ENCODE data around the gene GHR.

GHR gene

DNA sequence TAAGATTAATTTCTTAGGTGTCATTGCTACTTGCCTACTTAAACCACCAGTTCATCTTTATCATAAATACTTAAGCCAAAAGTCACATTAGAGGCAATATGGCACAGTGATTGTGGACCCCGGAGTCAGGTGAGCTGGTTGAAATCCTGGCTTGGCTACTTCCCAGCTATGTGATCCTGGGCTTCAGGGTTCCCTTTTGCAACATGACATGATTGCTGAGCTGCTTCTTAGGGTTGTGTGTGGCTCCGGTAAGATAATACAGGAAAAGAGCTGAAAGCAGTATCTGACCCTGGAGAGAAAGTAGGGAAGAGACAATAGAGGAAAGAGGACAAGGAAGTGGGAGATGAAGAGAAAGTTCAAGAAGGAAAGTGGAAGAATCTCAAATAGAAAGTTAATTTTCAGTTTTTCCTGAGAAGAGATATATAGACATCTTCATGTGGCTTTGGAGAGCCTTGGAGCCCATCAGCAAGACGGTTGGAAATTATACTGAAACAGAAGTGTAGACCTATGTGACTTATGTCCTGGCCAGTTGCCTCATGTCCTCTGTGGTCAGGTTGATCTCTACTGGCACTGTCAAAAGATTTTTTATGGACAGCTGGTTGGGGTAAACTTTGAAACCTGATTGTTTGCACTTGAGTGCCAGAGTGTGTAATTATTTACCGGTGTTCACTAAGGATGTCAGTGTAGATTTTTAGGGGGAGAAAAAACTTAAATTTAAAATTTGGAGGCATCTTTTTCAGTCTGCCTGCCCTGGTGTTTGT, 93.2 kb downstream of the GHR start:
- DNase-seq = no peak
- ATAC-seq = no peak

DNA sequence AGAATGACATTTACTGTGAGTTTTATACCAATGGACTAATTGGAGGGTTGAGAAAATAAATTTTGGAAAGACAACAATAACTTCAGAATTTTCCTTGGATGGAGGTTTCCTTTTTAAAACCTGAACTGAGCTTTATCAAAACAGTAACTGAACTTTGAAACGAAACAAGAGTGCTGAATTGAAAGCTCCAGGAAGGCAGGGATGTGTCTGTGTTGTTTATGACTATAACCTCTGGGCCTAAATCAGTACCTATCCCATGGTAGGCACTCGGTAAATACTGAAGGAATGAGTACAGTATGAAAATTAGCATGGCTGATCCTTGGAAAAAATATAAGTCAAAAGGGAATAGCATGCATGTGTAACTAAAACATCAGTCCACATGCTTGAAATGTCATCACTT, 93.9 kb downstream of the GHR start:
- DNase-seq (no peak), ATAC-seq (no peak)

GRCh38 chr5:42518595-42519221, 95.5 kb downstream of the GHR start:
- DNase-seq (no peak), ATAC-seq (no peak)

DNA sequence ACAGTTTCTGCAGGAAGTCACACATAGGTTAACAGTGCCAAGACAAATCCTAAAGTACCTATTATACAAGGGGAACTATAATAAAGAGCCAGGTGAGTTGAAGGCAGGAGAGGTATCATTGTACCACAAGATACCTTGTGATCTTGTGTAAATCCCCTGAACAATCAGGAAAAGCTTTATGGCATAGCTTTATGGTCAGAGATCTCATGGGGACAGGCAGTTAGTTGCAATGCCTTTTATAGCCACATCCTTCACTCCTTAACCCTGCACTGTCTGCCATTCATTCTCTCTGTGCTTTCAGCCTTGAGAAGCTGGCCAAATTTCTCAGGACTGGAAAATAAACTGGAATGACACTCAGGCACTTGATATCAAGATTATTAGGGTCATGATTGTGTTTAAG, 97.0 kb downstream of the GHR start:
- no peak for ATAC-seq
- no peak for DNase-seq

DNA sequence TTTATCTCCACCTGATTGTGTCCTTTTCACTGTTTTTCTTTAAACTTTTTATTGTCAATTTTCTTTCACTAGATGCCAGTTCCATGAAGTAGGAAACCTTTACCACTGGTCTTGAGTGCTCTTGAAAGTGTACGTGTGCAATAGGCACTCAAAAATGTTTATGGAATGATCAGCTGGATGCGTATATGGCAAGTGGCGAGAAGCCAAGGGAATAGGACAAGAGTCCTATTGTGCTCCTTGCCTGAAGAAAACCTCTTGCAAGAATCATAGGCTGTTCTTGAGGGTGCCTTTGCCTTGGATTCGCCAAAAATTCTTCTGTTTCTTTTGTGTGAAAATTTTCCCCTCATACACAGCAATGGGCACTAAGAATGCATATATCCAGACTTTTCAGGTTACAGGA, 97.7 kb downstream of the GHR start:
- DNase-seq = no peak
- no peak for ATAC-seq

DNA sequence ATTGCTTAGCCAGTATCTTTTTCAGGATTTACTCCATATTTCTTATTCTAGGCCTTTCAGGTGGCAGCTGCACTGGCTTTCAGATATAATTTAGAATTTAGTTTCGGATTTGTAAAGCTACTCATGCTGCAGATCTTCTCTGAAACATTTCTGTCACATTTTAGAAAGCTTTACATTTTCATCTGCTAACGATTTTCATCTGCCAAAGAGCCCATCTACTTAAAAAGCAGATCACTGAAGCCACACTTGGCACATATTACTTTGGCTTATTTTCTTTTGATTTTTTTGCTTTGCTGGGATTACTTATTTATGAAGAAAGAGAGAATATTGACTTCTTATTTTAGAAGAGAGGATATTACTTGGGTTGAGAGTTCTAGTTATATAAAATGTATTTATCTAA, 98.2 kb downstream of the GHR start:
- ATAC-seq = no peak
- no peak for DNase-seq

GRCh38 chr5:42522783-42523182, 99.5 kb downstream of the GHR start:
- no peak for ATAC-seq
- no peak for DNase-seq

GRCh38 chr5:42526179-42526578, 102.9 kb downstream of the GHR start:
- no peak for ATAC-seq
- DNase-seq = no peak

DNA sequence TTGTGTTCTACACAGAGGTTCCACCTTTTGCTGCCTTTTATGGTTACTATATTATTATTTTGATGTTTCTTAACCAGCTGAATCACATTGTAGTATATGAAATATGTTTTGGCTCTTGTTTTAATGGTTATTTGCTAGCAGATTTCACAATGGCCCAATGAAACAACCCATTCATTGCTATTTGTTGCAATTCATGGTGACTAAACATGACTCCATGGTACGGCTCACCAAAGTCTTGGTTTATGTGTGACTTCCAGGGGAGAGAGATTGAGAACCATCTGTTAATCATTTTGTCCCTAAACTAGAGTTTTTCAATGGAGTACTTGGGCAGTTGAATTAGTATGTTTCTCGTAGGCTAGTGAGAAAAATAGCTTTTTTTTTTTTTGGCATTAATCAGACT, 108.4 kb downstream of the GHR start:
- DNase-seq (no peak), ATAC-seq (no peak)

GRCh38 chr5:42542106-42542505, 118.9 kb downstream of the GHR start:
- ATAC-seq (no peak), DNase-seq (no peak)

- no peak for DNase-seq
- no peak for ATAC-seq
These were observed 120.5 kb downstream of the GHR start for GRCh38 chr5:42543774-42544173.

DNA sequence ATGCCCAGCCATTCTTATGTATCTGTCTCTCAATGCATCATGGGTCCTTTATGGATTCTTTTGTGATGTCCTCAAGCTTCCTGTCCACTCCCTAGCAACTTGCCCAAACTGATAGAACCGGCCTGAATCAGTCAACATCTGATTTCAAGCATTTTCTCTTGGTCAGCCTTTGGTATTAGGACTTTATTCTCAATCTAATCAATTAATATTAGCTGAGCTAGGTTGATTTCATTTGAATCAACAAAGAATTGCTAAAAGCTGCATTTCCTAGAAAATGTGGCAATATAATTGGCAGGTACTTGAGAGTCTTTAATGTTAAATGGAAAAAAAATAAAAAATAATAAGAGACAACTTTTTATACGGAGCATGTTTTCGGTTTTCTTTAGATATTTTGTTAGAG, 121.8 kb downstream of the GHR start:
- ATAC-seq (no peak), DNase-seq (no peak)

GRCh38 chr5:42547141-42547540, 123.9 kb downstream of the GHR start:
- no peak for ATAC-seq
- DNase-seq = no peak

DNA sequence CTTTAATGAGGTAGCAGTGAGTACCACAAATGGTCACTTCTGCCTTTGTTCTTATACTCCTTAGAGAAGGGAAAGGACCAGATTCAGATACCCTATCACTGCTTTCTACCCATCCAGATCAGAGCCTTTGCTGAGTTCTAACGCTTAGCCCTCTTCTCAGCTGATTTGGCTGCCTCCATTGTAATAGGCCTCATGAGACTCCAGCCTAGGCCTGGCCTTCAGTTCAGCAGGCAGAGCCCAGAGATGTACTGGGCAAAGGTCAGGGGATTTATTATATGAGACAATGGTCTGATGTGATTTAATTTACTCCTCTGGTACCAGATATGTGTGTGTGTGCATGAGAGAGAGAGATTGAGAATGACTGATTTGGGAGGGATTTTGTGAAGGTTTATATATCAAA, 124.7 kb downstream of the GHR start:
- ATAC-seq = no peak
- no peak for DNase-seq

DNA sequence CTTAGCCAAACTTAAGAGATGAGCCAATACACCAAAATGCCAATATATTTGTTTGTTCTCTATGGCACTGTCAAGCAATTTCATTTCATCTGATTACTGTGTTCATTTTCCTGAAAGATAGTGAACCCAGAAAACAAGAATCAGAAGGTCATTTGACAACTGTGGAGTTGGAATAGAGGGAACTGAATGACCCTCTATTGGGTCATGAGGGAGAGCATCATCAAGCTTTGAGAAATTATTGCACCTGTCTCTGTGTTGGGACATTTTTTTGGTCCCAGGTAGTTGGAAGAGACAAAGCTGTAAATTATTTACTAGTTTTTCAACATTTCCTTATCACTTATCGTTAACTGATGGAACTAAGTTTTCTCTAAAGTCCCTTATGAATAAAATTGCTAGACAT, 129.4 kb downstream of the GHR start:
- no peak for DNase-seq
- no peak for ATAC-seq

- ATAC-seq = no peak
- DNase-seq = no peak
These were observed 130.2 kb downstream of the GHR start for GRCh38 chr5:42553461-42553860.

DNA sequence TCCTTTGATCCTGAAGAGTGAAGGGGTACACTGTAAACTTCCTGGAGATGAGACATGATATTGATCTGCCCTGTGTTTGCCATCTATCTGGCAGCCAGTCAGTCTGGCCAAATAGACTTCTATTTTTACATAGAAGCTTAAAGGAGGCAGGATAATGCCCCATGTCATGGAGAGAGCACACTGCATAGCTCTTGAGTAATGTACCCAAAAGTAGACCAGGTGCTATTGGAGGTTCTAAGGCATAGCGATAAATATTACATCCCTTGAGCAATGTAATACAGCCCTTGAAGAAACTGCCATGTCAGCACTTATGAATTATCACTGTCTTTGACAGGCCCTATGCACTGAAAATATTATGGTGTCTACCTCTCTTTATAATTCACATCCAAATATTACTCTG, 131.8 kb downstream of the GHR start:
- DNase-seq = no peak
- ATAC-seq = no peak

DNA sequence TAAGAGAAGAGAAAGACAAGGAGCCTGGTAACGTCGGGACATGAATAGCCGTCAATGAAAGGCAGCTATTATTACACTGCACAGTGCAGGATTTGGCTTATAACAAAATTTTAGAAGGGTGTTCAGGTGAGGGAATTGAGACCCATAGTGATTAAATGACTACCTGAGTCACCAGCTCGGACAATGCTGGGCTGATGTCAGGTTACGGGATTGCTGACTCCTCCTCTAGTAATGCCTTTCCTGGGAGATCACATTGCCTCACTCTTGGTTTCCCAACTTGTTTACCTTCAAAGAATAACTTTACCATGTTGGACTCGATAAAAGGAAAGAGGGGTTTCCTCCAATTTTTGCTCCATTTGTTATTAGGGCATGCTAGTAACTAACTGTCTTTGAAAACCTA, 132.6 kb downstream of the GHR start:
- ATAC-seq (no peak), DNase-seq (no peak)

DNA sequence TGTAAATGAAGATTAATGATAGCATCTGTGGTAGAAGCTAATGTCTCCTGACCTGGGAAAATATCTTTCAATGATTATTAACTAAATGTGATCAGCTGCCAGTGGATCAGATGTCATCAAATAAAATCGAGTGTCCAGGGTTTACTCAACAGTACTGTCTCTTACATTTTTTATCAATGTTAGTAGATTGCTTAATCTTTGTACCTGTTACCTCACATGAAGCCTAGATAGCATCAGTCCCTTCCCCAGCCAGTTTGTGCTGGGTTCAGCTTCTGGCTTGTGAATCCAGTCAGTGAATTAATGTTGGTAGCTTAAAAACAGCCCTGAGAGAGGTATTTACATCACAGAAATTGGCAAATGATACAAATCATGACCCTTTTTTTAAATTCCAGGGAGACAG, 134.4 kb downstream of the GHR start:
- no peak for DNase-seq
- no peak for ATAC-seq

DNA sequence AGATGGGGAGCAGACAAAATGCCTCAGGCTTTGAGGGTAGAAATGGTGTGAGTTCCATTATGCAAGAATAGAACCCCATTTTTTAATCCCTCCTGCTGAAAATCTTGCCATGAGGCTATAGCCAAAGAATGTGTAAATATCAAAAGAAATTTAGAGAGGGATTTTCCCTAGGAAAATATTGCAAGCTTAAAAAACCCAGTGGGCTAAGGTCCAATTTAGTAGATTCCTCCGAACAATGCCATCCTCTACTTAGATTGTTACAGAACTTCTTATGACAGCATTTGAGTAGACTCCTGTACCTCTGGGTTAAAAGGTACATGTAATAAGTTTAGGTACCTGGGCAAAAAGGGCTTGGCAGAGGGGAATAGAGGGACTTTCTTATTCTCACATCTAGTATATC, 138.4 kb downstream of the GHR start:
- no peak for DNase-seq
- ATAC-seq = no peak

DNA sequence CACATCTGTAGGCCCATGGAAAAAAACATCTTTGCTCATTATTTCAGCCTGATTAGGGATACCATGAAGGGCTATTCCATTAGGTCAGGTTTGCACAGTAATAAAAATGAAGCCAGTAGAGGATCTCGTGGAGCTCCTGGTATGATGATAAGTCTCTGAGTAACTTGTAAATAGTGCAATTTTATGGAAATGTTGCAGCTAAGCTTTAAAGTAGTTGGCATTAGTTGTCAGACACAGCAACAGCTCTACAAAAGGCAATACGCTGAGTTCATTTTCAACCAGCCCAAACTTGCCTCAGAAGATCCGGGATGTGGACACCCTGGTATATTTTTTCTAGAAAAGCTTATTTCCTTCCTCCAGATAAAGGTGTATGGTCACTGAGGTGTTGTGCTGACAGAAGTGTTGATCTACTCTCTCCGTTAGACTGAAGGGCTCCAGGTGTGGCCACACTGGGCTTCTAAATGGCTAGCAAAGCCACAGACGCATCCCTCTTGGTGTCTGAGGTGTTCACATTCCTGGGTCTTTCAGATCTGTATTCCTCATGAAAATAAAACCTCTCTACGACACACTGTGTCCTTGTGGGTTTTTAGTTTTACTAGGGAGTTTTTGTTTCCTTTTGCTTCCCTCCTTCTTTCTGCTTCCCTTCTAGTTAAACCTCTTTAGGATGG, 141.6 kb downstream of the GHR start:
- DNase-seq (no peak), ATAC-seq (no peak)

- DNase-seq = no peak
- no peak for ATAC-seq
These were observed 143.5 kb downstream of the GHR start for GRCh38 chr5:42566652-42567295.

DNA sequence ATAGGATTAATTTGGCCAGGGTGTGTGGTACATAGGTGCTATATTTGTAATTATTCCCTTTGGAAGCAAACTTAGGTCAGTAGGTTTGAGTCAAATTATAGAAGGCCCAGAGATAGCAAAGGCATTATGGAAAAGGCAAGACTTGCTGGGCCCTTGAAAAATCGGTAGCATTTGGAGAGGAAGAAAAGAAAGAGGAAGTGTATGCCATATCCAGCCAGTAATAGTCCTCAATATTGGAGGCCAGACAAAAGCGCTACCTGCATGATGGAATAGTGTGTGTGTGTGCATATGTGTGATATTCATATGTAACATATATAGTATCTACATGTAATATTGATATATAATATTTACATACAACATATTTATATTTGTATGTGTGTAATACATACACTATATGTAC, 146.1 kb downstream of the GHR start:
- DNase-seq (no peak), ATAC-seq (no peak)
